ENCODE measurements around the gene PARD6G. TPM values are rescaled to one million over a fixed set of nuclear protein-coding genes. Genes with fewer than 3 reads are reported as not detected.

The PARD6G gene
- total RNA-seq, 1 experiment from 2014 or later = not detected

DNA sequence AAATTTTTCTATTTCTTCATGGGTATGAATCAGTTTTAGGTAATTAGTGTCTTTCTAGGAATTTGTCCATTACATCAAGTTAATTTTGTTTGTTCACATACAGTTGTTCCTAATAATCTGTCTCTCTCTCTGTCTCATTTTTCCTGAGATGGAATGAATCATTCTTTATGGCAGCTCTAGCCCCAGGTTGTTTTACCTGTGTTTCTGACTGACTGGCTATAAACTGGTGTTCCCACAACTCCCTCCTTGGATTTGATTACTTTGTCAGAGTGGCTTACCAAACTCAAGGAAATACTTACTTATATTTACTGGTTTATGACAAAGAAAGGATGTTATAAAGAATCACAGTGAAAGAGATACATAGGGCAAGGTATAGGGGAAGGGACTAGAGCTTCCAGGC lies 123.2 kb downstream of the PARD6G start:
- DNase-seq = no peak
- Histone ChIP-seq H3K4me3 (ENCODE audit: low read length) (no peak overlapping the region), H3K36me3 (ENCODE audit: insufficient read depth, low read length) (peaks cover 4% of the 10 kb centered on the region; the same call in 1 of the 2 replicates), H3K4me1 (ENCODE audit: low read length) (no peaks in the 10 kb centered on the region), H2AFZ (ENCODE audit: low read length) (no peak overlapping the region), H3K4me2 (ENCODE audit: low read depth, low read length, poor library complexity, severe bottlenecking) (no peak overlapping the region), H3K79me2 (ENCODE audit: low read length) (peaks cover 75% of the 10 kb centered on the region), H4K20me1 (ENCODE audit: insufficient read depth, low read depth, low read length) (no peaks in the 10 kb centered on the region), H3K27me3 (ENCODE audit: low read length) (no peaks in the 10 kb centered on the region), H3K9me2 (replicated peaks; ENCODE audit: insufficient read depth, low read length) (no peaks in the 10 kb centered on the region), H3K9me3 (ENCODE audit: low read length) (no peaks in the 10 kb centered on the region), H3K9ac (ENCODE audit: low read length) (no peak overlapping the region), H3K27ac (ENCODE audit: low read length) (no peak overlapping the region)

DNA sequence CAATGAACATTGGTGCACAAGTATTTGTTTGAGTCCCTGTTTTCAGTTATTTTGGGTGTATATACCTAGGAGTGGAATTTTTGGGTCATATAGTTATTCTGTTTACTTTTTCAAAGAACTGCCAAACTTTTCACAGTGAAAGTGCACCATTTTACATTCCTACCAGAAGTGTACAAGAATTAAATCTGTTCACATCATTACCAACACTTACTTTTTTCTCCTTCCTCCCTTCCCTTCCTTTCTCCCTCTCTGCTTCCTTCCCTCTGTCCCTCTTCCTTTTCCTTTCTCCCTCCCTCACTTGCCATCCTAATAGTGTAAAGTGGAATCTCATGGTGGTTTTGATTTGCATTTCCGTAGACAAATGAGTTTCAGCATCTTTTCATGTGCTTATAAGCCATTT lies 126.4 kb downstream of the PARD6G start:
- Histone ChIP-seq H4K20me1 (ENCODE audit: insufficient read depth, low read depth, low read length) (no peaks in the 10 kb centered on the region), H2AFZ (ENCODE audit: low read length) (no peak overlapping the region), H3K9me2 (replicated peaks; ENCODE audit: insufficient read depth, low read length) (no peaks in the 10 kb centered on the region), H3K27ac (ENCODE audit: low read length) (no peak overlapping the region), H3K4me3 (ENCODE audit: low read length) (no peak overlapping the region), H3K4me1 (ENCODE audit: low read length) (no peaks in the 10 kb centered on the region), H3K4me2 (ENCODE audit: low read depth, low read length, poor library complexity, severe bottlenecking) (no peak overlapping the region), H3K79me2 (ENCODE audit: low read length) (peaks cover 77% of the 10 kb centered on the region), H3K36me3 (ENCODE audit: insufficient read depth, low read length) (peaks cover 4% of the 10 kb centered on the region; the same call in 1 of the 2 replicates), H3K9me3 (ENCODE audit: low read length) (no peaks in the 10 kb centered on the region), H3K9ac (ENCODE audit: low read length) (no peak overlapping the region), H3K27me3 (ENCODE audit: low read length) (no peaks in the 10 kb centered on the region)
- DNase-seq = no peak

DNA sequence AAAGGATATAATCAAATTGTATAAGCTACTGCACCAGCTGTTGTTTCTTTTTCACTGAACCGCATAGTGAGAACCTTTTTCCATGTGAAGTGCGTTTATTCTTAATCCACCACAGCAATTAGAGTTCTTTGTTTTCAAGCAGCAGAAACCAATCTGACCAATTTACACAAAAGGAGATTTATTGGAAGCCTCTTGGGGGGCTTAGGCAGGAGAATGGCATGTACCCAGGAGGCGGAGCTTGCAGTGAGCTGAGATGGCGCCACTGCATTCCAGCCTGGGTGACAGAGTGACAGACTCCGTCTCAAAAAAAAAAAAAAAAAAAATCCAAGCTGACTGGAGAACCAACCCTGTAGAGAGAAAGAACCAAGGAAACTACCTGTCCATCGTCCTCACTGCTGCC lies 128.2 kb downstream of the PARD6G start:
- Histone ChIP-seq H3K4me2 (ENCODE audit: low read depth, low read length, poor library complexity, severe bottlenecking) (no peak overlapping the region), H2AFZ (ENCODE audit: low read length) (no peak overlapping the region), H3K27me3 (ENCODE audit: low read length) (no peaks in the 10 kb centered on the region), H3K4me1 (ENCODE audit: low read length) (no peaks in the 10 kb centered on the region), H3K9ac (ENCODE audit: low read length) (no peak overlapping the region), H3K9me3 (ENCODE audit: low read length) (no peaks in the 10 kb centered on the region), H3K79me2 (ENCODE audit: low read length) (peaks cover 82% of the 10 kb centered on the region), H3K27ac (ENCODE audit: low read length) (no peak overlapping the region), H3K4me3 (ENCODE audit: low read length) (no peak overlapping the region), H3K9me2 (replicated peaks; ENCODE audit: insufficient read depth, low read length) (no peaks in the 10 kb centered on the region), H3K36me3 (ENCODE audit: insufficient read depth, low read length) (peaks cover 4% of the 10 kb centered on the region; the same call in 1 of the 2 replicates), H4K20me1 (ENCODE audit: insufficient read depth, low read depth, low read length) (no peaks in the 10 kb centered on the region)
- DNase-seq = no peak

- H3K9me3 ChIP-seq (ENCODE audit: low read length) = no peaks in the 10 kb centered on the region
- H3K4me2 ChIP-seq (ENCODE audit: low read depth, low read length, poor library complexity, severe bottlenecking) = no peak overlapping the region
- H3K27me3 ChIP-seq (ENCODE audit: low read length) = no peaks in the 10 kb centered on the region
- H3K4me3 ChIP-seq (ENCODE audit: low read length) = no peak overlapping the region
- H3K9ac ChIP-seq (ENCODE audit: low read length) = no peak overlapping the region
- peaks cover 3% of the 10 kb centered on the region; the same call in 1 of the 2 replicates for H4K20me1 ChIP-seq (ENCODE audit: insufficient read depth, low read depth, low read length)
- H3K27ac ChIP-seq (ENCODE audit: low read length) = no peak overlapping the region
- no peak overlapping the region for H2AFZ ChIP-seq (ENCODE audit: low read length)
- no peaks in the 10 kb centered on the region for H3K9me2 ChIP-seq (replicated peaks; ENCODE audit: insufficient read depth, low read length)
- peaks cover 90% of the 10 kb centered on the region for H3K79me2 ChIP-seq (ENCODE audit: low read length)
- no peaks in the 10 kb centered on the region for H3K36me3 ChIP-seq (ENCODE audit: insufficient read depth, low read length)
- DNase-seq = no peak
- peaks cover 9% of the 10 kb centered on the region for H3K4me1 ChIP-seq (ENCODE audit: low read length)
Observed at GRCh38 chr18:80115035-80115434, 132.3 kb downstream of the PARD6G start.

GRCh38 chr18:80112624-80113248 lies 134.6 kb downstream of the PARD6G start:
- Histone ChIP-seq H3K9me3 (ENCODE audit: low read length) (0 out of 2 replicates have a peak, but pooled peaks cover 3% of the 10 kb centered on the region), H3K4me3 (ENCODE audit: low read length) (no peak overlapping the region), H3K9me2 (replicated peaks; ENCODE audit: insufficient read depth, low read length) (no peaks in the 10 kb centered on the region), H3K4me2 (ENCODE audit: low read depth, low read length, poor library complexity, severe bottlenecking) (no peak overlapping the region), H2AFZ (ENCODE audit: low read length) (no peak overlapping the region), H3K9ac (ENCODE audit: low read length) (no peak overlapping the region), H3K4me1 (ENCODE audit: low read length) (peaks cover 9% of the 10 kb centered on the region), H3K36me3 (ENCODE audit: insufficient read depth, low read length) (no peaks in the 10 kb centered on the region), H3K27ac (ENCODE audit: low read length) (no peak overlapping the region), H3K27me3 (ENCODE audit: low read length) (no peaks in the 10 kb centered on the region), H3K79me2 (ENCODE audit: low read length) (peaks cover 80% of the 10 kb centered on the region), H4K20me1 (ENCODE audit: insufficient read depth, low read depth, low read length) (peaks cover 5% of the 10 kb centered on the region; the same call in 1 of the 2 replicates)
- no peak for DNase-seq

DNA sequence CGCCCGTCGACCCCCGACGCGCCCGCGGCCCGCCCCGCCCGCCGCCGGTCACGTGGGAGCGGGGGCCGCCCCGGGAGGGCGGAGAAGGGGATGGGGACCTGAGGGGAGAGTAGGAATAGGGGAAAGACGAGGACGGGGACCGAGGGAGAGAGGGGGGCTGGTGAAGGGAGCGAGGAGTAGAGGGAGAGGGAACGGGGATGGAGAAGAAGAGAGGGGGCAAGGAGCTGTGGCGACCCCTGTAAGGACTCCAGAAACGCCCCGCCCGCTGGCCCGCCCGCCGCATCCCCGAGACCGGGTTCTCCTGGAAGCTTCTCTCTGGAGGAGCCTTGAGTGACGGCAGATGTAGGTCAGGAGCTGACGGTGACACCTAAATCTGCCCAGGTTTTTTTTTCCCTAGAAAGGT lies 137.6 kb downstream of the PARD6G start:
- DNase-seq = peak; percentile 57
- H3K79me2 ChIP-seq (ENCODE audit: low read length) = peaks cover 49% of the 10 kb centered on the region
- no peak overlapping the region for H3K27ac ChIP-seq (ENCODE audit: low read length)

DNA sequence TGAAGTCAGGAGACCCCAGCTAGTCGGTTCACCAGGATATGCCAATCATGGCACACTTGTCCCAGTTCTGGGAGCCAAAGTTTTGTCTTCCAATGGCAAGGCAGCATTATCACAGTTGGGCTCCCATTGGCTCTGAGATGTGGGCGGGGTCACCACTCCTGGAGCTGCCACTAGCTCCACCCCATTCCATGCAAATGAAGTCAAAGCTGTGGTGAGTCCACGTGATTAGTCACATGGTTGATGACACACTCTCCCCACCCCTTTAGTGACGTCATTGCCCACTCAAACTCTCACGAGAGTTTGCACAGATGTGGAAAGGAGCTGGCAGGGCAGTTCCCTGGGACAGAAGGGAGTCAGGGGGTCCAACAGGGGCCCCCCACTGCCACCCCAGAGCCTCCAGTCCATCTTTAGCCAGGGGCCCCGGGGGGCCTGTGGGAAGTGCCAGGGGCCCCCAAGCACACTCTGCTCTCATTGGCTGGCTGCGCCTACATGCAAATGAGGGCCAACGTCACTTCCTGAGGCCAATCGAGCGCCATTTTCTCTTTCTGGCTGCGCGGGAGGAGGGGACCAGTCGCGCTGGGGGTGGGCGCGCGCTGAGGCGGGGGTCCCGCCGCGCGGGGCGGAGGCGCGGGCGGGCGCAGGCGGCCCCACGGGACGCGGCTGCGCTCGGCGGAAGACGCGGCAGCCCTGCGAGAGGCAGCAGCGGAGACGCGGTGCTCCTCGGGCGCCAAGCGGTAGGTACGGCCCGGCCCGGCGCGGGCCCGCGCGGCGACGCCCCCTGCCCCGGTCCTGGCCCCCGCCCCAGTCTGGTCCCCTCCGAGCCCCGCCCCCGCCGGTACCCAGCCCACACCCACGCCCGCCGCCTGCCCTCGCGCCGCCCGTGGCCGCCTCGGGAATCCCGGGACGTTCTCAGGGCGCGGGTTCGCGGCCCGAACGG lies 138.3 kb downstream of the PARD6G start, which contains the start of gene ADNP2:
Gene ADNP2 (plus strand): TSS at position 524 of the 937 bp plus-strand sequence. CDS start 8,281 bp downstream, outside the sequence.
- Histone ChIP-seq H3K36me3 (ENCODE audit: insufficient read depth, low read length) (no peaks in the 10 kb centered on the region), H3K27ac (ENCODE audit: low read length) (no peak within 1 kb of the TSS), H3K4me3 (ENCODE audit: low read length) (peak within 1 kb of the TSS; percentile 70), H3K9me3 (ENCODE audit: low read length) (0 out of 2 replicates have a peak, but pooled peaks cover 3% of the 10 kb centered on the region), H3K79me2 (ENCODE audit: low read length) (peaks cover 43% of the 10 kb centered on the region), H3K4me2 (ENCODE audit: low read depth, low read length, poor library complexity, severe bottlenecking) (peak within 1 kb of the TSS; percentile 75), H4K20me1 (ENCODE audit: insufficient read depth, low read depth, low read length) (peaks cover 5% of the 10 kb centered on the region; the same call in 1 of the 2 replicates), H3K4me1 (ENCODE audit: low read length) (peaks cover 16% of the 10 kb centered on the region), H3K27me3 (ENCODE audit: low read length) (no peaks in the 10 kb centered on the region), H3K9me2 (replicated peaks; ENCODE audit: insufficient read depth, low read length) (no peaks in the 10 kb centered on the region), H3K9ac (ENCODE audit: low read length) (peak within 1 kb of the TSS; percentile 68), H2AFZ (ENCODE audit: low read length) (peak within 1 kb of the TSS; percentile 47; the same call in 1 of the 2 replicates)
- DNase-seq = peak; percentile 90

More for the DNA sequence above, 137.6 kb downstream of the PARD6G start:
- H3K4me1 ChIP-seq (ENCODE audit: low read length) = peaks cover 16% of the 10 kb centered on the region
- H3K9ac ChIP-seq (ENCODE audit: low read length) = peak overlapping the region; percentile 68
- H3K9me2 ChIP-seq (replicated peaks; ENCODE audit: insufficient read depth, low read length) = no peaks in the 10 kb centered on the region
- H4K20me1 ChIP-seq (ENCODE audit: insufficient read depth, low read depth, low read length) = peaks cover 5% of the 10 kb centered on the region; the same call in 1 of the 2 replicates
- H3K4me2 ChIP-seq (ENCODE audit: low read depth, low read length, poor library complexity, severe bottlenecking) = peak overlapping the region; percentile 75
- peak overlapping the region; percentile 70 for H3K4me3 ChIP-seq (ENCODE audit: low read length)
- no peaks in the 10 kb centered on the region for H3K27me3 ChIP-seq (ENCODE audit: low read length)
- 0 out of 2 replicates have a peak, but pooled peaks cover 3% of the 10 kb centered on the region for H3K9me3 ChIP-seq (ENCODE audit: low read length)
- H3K36me3 ChIP-seq (ENCODE audit: insufficient read depth, low read length) = no peaks in the 10 kb centered on the region
- no peak overlapping the region for H2AFZ ChIP-seq (ENCODE audit: low read length)

GRCh38 chr18:80108121-80108536 lies 139.2 kb downstream of the PARD6G start:
- Histone ChIP-seq H3K27me3 (ENCODE audit: low read length) (no peaks in the 10 kb centered on the region), H3K27ac (ENCODE audit: low read length) (no peak overlapping the region), H3K9me3 (ENCODE audit: low read length) (0 out of 2 replicates have a peak, but pooled peaks cover 3% of the 10 kb centered on the region), H3K4me1 (ENCODE audit: low read length) (peaks cover 16% of the 10 kb centered on the region), H3K36me3 (ENCODE audit: insufficient read depth, low read length) (no peaks in the 10 kb centered on the region), H3K79me2 (ENCODE audit: low read length) (peaks cover 34% of the 10 kb centered on the region), H4K20me1 (ENCODE audit: insufficient read depth, low read depth, low read length) (peaks cover 5% of the 10 kb centered on the region; the same call in 1 of the 2 replicates), H3K9ac (ENCODE audit: low read length) (no peak overlapping the region), H3K4me2 (ENCODE audit: low read depth, low read length, poor library complexity, severe bottlenecking) (no peak overlapping the region), H3K9me2 (replicated peaks; ENCODE audit: insufficient read depth, low read length) (no peaks in the 10 kb centered on the region), H2AFZ (ENCODE audit: low read length) (no peak overlapping the region), H3K4me3 (ENCODE audit: low read length) (no peak overlapping the region)
- no peak for DNase-seq
